NK-92 (cell line): ENCODE results near the gene ZBTB34.

Source experiments
- DNase-seq: peaks from one replicate; lab custom pipeline; 2025; ENCODE audit not compliant: unreplicated experiment; lab: John Stamatoyannopoulos, UW

ZBTB34 gene

DNA sequence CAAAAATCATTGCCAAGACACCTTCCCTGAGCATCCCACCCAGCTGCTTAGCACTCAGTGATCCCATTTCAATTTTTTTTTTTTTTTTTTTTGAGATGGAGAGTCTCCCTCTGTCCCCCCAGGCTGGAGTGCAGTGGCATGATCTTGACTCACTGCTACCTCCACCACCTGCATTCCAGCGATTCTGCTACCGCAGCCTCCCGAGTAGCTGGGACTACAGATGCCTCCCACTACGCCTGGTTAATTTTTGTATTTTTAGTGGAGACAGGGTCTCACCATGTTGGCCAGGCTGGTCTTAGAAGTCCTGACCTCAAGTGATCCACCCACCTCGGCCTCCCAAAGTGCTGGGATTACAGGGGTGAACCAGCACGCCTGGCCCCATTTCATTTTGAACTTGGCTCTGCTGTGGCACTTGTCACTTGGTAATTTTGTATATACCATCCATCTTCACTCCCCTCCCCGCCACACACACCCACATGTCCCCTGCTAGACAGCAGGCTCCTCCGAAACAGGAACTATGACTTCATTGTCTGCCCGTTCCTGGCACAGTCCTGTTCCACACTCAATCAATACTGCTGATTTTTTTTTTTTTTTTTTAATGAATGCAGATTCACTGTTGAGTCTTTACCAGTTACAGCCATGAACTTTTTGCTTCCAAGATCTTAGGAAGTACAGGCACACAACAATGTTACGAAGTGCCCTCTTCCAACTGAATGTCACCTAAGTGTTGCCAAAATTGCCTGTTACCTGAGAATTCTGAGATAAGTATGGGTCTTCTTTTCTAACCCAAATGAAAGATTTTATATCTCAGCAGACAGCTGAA, 17.3 kb upstream of the ZBTB34 start:
- DNase-seq: no peak

DNA sequence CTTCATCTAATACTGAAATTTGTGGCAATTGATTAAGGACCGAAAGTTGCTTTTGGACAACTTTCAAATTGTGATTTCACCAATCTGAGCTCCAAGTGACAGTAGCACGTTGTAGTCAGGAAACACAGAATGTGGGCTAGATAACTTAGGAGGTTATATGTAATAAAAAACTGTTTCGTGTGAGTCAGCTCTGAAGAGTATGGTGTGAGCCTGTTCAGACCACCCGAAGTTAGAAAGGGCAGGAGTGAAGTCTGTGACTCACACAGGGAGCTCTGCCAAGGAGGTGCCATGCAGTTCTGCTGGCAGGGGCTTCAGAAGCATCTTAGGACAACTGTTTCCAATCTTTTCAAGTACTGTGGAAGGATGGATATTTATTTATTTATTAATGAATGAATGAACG, 16.4 kb upstream of the ZBTB34 start:
- no peak for DNase-seq

DNA sequence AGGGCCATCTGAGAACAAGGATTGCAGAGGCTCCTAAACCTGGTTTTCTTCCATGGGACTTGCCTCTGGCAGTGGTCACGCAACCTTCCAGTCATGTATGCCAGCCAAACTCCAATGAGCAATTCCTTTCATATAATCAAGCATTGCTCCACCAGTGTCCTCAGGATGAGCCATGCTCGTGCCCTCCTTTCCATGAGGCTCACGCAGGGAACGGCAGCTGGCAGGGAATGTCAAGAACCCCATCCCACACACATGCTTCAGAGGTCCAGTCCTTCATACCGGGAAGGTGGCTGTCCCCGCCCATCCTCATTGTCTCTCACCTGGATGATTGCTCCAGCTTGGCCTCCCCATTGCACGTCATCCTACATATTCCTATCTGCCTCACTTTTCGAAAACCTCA, 13.4 kb upstream of the ZBTB34 start:
- DNase-seq: no peak

DNA sequence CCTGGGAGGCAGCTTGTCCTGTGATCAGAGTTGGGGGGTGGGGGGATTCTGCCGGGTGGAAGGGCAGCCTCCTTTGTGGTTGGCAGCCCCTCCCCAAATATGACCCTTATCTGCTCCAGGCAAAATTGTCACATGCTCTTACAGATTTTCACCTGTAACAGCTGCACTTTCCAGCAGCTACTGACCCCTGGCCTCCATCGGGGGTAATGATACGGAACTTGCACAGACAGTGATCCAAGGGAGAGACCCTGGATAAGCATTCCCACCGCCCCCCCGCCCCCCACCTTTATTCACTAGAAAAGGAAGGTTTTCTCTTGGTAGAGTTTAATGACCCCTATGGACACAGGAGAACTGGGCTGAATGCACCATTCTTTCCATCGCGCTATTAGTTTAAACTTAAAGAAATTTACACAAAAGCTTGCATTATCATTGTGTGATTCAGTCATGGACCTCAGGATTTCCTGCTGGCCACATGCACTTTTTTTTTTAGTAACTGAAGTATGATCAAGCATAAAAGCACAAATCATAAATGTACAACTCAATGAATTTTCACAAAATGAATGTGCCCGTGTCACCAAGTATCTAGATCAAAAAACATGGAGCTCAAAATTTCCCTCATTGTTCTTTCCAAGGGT, 10.7 kb upstream of the ZBTB34 start:
- DNase-seq: no peak

DNA sequence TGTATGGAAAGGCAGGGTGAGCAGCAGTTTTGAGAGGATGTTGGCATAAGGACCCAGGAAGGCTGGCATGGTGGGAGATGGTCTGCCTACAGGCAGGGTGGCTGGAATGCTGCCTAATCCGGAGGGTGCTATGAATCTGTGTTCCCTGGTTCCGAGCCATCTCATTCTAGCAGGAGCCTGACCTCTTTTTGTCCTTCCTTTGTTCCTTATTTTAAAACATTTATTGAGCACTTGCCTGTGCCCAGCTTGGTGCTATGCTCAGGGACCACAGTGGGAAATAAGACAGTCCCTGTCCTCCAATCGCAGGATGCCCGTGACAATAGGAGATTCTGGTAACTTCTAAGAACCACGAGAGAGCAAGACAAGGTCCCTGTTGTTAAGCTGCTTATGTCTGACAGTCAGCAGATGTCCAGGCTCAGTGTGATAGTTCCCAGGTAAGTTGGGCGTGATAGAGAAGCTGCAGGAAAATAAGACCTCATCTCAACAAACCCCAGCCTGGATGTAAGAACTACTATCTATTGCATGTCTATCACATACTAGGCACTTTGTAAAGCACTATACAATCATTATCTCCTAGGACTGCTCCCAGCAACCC, 9.1 kb upstream of the ZBTB34 start:
- no peak for DNase-seq

DNA sequence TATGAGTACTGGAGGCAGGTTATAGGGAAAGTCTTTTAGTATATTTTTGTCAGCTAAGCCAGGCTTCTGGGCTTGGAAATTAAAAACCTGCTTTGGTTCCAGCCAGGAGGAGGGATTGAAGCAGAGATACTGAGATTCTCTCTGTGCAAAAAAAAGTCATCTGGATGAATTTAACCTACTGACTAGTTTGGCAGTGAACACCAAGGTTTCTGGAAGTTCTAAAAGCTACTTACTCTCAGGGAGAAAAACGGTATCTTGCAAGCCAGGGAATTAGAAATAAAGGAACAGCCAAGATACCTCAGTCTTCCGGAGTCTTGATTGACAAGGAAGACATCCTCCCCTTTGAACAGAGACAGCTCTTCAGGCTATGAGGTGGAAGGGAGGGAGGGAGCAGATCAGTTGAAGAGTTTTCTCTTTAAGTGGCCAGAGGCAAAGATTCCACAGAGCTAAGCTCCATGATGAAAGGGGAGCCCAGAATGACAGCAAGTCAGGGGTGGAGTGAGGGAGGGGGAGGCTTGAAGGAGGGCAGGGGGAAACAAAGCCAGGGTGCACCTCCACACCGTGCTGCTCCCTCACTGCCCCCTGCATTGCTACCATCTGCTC, 8.3 kb upstream of the ZBTB34 start:
- DNase-seq: no peak

DNA sequence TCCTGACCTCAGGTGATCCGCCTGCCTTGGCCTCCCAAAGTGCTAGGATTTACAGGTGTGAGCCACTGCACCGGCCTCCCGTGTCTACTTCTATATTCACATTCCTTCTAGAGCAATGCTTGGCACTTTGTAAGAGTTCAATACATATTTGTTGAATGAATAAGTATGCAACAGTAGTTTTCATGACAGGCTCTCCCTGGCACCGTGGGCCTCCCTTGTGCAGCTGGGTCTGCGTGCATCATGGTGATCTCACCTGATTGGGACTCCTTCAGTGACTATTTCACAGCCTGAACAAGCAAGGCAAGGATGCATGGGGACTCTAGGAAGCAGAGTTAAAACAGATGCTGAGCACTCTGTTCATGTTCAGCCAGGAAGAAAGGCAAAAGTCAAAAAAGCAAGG, 6.8 kb upstream of the ZBTB34 start:
- no peak for DNase-seq

DNA sequence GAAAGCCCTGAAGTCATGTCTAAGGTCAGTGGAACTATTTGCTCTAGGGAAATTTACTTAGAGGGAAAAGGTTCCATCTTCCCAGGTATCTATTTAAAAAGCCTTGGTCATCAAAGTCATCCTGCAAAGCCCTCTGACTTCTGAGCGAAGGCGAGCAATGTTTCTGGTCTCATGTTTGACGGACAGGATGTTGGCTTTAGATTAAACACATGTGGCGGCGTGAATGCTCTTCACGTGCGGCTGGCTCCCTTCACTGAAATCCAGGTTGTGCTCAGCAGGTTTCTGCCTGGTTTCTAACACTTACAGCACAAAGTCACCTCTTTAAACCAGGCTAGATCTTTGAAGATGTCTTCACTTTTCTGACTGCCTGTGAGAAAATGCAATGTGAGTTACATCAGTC, 5.7 kb upstream of the ZBTB34 start:
- no peak for DNase-seq

DNA sequence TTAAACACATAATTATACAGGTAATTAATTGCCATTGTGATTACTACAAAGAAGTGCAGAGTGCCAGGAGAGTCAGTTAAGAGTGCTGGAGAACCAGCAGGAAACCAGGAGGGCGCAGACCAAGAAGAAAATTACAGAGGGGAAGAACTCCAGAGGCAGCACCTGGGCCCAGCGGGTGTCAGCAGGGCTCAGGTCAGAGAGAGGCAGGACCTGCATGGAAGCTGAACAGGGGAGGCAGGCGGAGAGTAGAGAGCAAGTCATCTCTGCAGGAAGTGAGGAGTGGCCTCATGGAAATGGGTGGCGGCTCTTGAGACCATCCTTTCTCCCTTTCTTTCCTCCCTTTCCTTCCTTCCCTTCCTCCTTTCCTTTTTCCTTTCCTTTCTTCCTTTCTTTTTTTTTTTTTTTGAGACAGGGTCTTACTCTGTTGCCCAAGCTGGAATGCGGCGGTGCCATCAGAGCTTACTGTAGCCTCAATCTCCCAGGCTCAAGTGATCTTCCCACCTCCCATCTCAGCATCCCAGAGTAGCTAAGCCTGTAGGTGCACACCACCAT, 4.0 kb upstream of the ZBTB34 start:
- DNase-seq: no peak

DNA sequence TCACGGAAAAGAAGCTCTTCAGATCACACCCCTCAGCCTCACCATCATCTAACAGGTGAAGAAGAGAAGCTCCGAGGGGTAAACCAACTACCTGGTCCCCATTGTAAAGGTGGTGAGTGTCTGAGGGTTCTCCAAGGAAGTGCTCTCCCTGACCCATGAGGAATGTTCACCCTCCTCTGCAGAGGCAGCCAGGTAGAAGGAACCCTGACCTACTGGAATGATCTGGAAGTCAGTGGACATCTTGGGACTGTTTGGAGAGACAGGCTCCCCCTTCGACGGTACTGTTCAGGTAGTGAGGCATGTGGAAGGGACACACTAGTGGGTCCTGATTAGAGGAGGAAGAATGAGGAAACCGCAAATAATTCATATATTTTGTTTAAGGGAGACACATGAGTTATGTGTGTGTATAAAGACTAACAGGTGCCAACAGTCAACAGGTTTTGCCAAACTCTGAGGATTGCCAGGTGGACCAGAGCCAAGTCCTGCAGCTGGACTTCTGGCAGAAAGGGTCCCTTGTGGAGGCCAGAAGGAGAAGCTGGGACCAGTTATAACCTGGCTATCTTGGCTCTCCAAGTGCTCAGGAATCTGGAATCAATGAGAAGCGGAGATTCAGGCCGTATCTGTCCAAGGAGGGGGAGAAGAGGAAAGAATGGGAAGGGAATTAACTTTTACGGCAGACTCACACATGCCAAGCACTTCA, 3.0 kb upstream of the ZBTB34 start:
- DNase-seq: no peak

DNA sequence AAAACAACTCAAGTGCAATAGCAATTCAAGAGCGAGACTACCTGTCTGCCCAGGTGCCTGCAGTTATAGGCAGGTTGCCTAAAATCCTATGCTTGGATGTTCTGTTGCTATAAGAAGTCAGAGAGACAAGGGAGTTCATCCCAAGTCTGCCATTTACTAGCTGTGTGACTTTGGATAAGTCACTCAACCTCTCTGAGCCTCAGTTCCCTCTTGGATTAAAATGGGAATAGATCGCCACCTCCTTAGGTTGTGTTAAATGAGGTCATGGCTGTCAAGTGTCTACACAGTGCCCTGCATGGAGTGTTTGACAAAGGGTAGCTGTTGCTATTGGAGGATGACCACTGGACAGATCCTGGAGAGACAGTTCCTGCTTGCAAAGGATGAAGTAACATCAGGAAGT, 1.3 kb upstream of the ZBTB34 start:
- no peak for DNase-seq

DNA sequence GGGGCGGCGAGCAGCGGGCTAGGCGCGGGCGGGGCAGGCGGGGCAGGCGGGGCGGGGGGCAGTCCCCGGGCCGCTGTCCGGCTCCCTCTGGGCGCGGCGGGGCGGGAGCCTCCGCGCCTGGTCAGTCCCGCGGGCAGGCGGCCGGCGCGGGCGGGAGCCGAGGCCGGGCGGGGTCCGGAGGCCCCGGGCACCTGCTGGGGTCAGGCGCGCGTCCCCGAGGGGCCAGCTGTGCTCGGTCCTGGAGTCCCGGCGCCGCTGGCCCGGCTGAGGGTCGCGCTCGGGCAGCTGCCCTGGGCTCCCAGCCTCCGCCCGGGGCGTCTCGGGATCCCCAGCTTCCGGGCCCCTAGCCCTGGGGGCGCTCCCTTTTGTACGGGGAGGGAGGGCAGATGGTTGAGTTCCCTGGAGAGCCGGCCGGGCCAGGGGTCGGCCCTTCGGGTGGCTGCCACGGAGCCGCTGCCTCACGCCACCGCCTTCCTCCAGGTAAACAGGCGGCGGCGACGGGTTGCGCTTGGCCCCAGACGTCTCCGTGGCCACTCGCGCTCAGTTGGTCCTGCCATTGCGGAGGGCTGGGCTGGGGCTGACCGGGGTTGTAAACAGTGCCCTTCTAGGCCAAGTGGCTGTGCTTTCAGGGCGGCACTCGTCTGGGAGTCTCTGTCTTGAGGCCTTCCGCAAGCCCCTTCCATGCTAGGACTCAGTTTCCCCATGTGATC, 473 bp downstream of the ZBTB34 start:
- DNase-seq: no peak

DNA sequence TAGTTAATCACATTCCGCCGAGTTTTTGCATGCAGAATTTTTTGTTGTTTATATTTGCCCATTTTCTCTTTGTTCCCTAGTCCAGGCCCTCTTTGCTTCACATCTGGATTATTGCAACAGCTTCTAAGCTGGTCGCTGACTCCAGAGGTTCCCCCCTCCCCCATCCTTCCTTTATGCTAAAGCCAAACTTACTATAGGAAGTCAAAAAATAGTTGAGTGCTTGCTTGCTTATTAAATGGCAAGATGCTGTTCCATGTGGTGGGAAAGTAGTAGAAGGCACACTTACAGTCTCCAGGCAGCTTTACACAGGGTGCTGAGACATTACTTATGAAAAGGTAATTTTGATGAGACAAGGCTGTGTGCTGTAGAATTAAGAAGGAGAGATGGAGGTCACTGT, 1.3 kb downstream of the ZBTB34 start:
- no peak for DNase-seq

DNA sequence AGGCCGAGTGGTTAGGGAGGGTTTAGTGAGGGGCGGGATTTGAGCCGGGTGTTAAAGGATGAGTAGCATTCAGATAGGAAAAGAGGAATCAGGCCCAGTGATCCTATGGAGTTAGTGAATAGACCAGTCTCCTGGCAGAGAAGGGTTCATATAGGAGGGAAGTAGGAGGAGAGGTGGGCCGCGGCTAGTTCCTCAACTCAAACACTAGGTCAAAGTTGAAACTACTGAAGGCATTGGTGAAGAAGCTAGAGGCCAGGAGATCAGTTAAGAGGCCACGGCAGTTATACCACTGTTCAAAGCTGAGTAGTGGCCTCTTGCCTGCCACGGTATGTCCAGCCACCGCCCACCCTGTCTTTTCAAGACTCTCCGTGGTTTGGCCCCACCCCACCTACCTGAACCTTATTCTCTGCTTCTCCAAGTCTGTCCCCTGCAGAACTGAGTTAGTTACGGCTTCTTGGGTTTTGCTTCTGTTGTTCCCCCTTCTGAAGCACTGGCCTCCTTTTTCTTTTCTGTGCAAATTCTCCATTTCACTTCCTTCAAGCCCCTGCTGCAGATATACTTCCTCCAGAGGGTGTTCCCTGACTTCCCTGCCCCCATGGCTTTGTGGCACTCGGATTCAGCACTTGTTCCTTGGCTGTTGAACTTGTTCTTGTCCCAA, 1.8 kb downstream of the ZBTB34 start:
- DNase-seq: no peak

DNA sequence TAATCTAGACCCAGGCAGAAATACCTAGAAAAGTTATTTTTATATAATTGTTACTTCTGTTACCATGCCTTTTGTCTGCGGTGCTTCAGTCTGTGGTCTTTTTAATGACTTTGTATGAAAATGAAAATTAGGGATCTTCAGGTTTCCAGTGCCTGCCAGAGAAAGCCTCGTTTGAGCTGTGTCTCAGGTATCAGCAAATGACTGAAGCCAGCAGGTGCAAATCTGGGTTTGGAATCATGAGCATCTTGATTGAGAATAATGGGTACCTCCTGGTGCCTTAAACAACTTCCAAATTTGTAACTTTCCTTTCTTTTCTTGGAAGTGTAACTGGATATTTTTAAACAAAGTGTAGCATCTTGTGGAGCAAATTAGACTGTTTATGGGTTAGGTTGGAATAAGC, 4.3 kb downstream of the ZBTB34 start:
- DNase-seq: no peak

DNA sequence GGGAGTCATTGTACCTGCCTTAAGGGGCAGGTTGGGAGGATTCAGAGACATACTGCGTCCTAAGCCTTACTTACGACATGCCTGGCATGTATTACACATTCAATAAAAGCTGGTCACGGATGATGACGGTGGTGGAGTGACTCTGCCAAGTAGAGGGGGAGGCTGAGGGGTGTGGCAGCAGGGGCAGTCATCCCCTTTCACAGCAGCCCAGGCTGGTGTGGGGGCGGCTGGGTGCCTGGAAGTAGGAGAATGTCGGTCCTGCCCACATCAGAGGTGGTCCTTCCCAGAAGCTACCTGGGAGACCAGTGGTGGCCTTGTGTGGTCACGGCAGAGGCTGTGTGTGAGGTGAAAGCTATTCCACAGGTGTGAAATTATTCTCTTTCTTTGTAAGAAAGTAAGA, 8.9 kb downstream of the ZBTB34 start:
- DNase-seq: no peak

DNA sequence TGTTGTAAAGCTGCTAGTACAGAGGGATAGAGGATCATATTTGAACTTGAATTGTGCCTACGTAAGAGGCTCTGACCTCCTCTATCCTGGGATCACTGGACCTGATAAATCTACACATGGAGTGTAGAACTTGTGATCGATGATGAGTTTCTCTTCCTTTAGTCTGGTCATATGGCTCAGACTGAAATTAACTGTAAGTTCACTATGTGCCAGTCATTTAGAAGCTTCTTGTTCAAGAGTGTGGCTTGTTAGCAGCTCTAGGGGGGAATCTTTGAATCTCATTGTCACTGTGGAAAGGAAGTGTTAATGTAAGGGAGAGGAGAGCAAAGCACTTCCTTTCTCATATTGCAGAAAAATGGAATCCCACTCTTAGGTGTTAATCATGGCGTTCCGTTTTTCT, 12.1 kb downstream of the ZBTB34 start:
- DNase-seq: no peak

DNA sequence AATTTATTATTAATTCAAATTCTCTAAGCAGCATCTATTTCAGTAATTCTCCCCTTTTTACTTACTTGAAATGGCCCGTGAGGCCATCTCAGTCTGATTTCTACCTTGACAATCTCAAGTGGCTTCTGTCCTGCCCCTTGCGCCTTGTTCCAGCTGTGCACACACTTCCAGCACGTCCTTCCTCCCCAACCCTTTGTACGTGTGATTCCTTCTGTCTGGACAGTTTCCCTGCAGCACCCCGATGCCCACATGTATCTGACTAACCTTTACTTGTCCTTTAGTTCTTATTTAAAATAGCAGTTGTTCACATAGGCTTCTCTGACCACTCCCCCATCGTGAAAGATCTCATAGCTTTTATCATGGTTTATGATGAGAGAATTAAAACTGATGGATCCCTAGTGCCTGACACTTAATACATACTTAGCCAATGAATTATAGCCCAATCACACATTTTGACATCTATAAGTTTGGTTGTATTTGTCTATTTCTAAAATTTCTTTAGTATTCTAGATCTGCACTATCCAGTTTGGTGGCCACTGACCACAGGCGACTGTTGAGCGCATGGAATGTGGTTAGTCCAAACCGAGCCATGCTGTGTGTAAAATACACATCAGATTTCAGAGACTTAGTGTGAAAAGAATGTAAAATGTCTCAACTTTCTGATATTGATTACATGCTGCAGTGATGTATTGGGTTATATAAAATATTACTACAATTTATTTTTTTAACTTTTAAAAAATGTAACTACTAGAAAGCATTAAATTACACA, 14.3 kb downstream of the ZBTB34 start:
- DNase-seq: no peak

DNA sequence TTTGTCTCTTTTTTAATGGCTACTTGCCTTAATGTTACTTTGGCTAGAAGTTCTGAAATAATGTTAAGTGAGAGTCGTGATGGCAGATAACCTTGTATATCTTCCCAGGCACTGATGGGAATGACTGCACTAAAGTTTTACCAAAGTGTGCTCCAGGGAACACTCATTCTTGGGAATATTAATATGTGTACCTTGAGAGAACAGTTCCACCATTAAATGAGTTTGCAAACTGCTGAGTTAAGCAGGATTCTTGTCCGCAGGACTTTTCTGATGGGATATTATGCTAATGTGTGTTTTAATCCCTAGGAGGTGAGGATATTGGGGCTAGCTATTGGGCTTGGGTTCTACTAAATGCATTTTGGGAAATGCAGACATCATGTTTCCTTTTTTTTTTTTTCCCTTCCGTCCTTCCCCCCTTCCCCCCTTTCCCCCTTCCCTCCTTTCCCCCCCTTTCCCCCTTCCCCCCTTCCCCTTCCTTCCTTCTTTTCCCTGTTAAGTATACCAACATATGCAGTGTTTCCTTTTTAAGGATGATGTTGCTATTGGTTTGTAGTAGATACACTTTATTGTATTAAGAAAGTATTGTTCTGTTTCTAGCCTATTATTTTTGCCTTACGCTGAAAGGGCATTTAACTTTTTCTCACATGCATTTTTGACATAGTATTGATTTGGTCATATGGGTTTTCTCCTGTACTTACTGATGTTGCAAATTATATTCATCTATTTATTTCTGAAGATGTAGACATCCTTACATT, 15.5 kb downstream of the ZBTB34 start:
- DNase-seq: no peak
